HG03139 (cell line): ENCODE measurements around the gene WASF3.

Source experiments
- ATAC-seq: cut with Tn5 transposase; IDR thresholded peaks from one replicate; pipeline ENCODE4 v1.9.1; 2021; ENCODE audit not compliant: unreplicated experiment

Gene WASF3

GRCh38 chr13:26679411-26680122 lies 122.1 kb downstream of the WASF3 start:
- ATAC-seq: no peak

- ATAC-seq: no peak
Measured at GRCh38 chr13:26680123-26680450, 122.6 kb downstream of the WASF3 start.

GRCh38 chr13:26680572-26680971 lies 123.1 kb downstream of the WASF3 start:
- no peak for ATAC-seq

- no peak for ATAC-seq
Measured at GRCh38 chr13:26681036-26681435, 123.6 kb downstream of the WASF3 start.

- ATAC-seq: no peak
Measured at GRCh38 chr13:26682606-26683005, 125.1 kb downstream of the WASF3 start.

GRCh38 chr13:26685606-26686005 lies 128.1 kb downstream of the WASF3 start:
- ATAC-seq: no peak

- no peak for ATAC-seq
Measured at GRCh38 chr13:26686285-26686684, 128.8 kb downstream of the WASF3 start.

GRCh38 chr13:26688286-26688685 lies 130.8 kb downstream of the WASF3 start:
- no peak for ATAC-seq

- ATAC-seq: no peak
Measured at GRCh38 chr13:26688980-26689379, 131.5 kb downstream of the WASF3 start.

- no peak for ATAC-seq
Measured at GRCh38 chr13:26693749-26694463, 136.4 kb downstream of the WASF3 start.

GRCh38 chr13:26694609-26695359 lies 137.3 kb downstream of the WASF3 start:
- no peak for ATAC-seq

- no peak for ATAC-seq
Measured at GRCh38 chr13:26695360-26695705, 137.8 kb downstream of the WASF3 start.

- ATAC-seq: no peak
Measured at GRCh38 chr13:26695891-26696311, 138.4 kb downstream of the WASF3 start.

- ATAC-seq: no peak
Measured at GRCh38 chr13:26697069-26697955, 139.8 kb downstream of the WASF3 start.

- ATAC-seq: no peak
Measured at GRCh38 chr13:26698392-26699196, 141.1 kb downstream of the WASF3 start.

GRCh38 chr13:26699197-26699490 lies 141.7 kb downstream of the WASF3 start:
- ATAC-seq: no peak

- no peak for ATAC-seq
Measured at GRCh38 chr13:26705536-26705935, 148.1 kb downstream of the WASF3 start.

- ATAC-seq: no peak
Measured at GRCh38 chr13:26706381-26706780, 148.9 kb downstream of the WASF3 start.

- no peak for ATAC-seq
Measured at GRCh38 chr13:26707122-26708006, 149.9 kb downstream of the WASF3 start.

GRCh38 chr13:26708007-26708297 lies 150.5 kb downstream of the WASF3 start:
- ATAC-seq: no peak
